Neural progenitor cell (in vitro differentiated cells): ENCODE data around the gene UNC13C. TPM values are rescaled to one million over a fixed set of nuclear protein-coding genes. Genes with fewer than 3 reads are reported as not detected.

ENCODE experiments used
- DNase-seq: peaks from one replicate; pipeline ENCODE4 v3.0.0-alpha.2; 2016; ENCODE audit warnings: low spot score
- H2AFZ ChIP-seq: fragments of 200-600 bp; sonication (generic); replicated peaks from 2 replicates; pipeline ENCODE4 v1.6.1; 2016; ENCODE audit warnings: antibody characterized with exemption
- H3F3A ChIP-seq: fragments of 200-600 bp; sonication (generic); 2 replicates; pipeline ENCODE4 v1.6.1; 2016; ENCODE audit warnings: antibody characterized with exemption, low read depth
- H3K27ac ChIP-seq: fragments of 200-600 bp; sonication (generic); 2 replicates; pipeline ENCODE4 v1.5.1; 2016; ENCODE audit warnings: mild to moderate bottlenecking
- H3K27me3 ChIP-seq: fragments of 200-600 bp; sonication (generic); 2 replicates; pipeline ENCODE4 v1.6.1; 2016; ENCODE audit warnings: mild to moderate bottlenecking, moderate library complexity
- H3K36me3 ChIP-seq: fragments of 200-600 bp; sonication (generic); 2 replicates; pipeline ENCODE4 v1.5.1; 2016
- H3K4me1 ChIP-seq: fragments of 200-600 bp; sonication (generic); 2 replicates; pipeline ENCODE4 v1.6.1; 2016; ENCODE audit warnings: mixed run types
- H3K4me2 ChIP-seq: fragments of 200-600 bp; sonication (generic); 2 replicates; pipeline ENCODE4 v1.6.1; 2016
- H3K4me3 ChIP-seq: fragments of 200-600 bp; sonication (generic); 2 replicates; pipeline ENCODE4 v1.5.1; 2016
- H3K79me2 ChIP-seq: fragments of 200-600 bp; sonication (generic); 2 replicates; pipeline ENCODE4 v1.6.1; 2016; ENCODE audit warnings: low read depth
- H3K9ac ChIP-seq: fragments of 200-600 bp; sonication (generic); 2 replicates; pipeline ENCODE4 v1.6.1; 2016
- H3K9me3 ChIP-seq: fragments of 200-600 bp; sonication (generic); 2 replicates; pipeline ENCODE4 v1.5.1; 2016; ENCODE audit warnings: low read depth
- H4K20me1 ChIP-seq: fragments of 200-600 bp; sonication (generic); 2 replicates; pipeline ENCODE4 v1.6.1; 2016; ENCODE audit warnings: low read depth
- H3K27ac Mint-ChIP-seq: 3 replicates; pipeline ENCODE4 v1.8.0; 2021; ENCODE audit warnings: mixed read lengths
- H3K27me3 Mint-ChIP-seq: 2 replicates; pipeline ENCODE4 v1.8.0; 2022; ENCODE audit warnings: low read depth, mild to moderate bottlenecking, inconsistent platforms, moderate library complexity, mixed read lengths; ENCODE audit not compliant: insufficient read depth
- H3K36me3 Mint-ChIP-seq: 3 replicates; pipeline ENCODE4 v1.8.0; 2021; ENCODE audit warnings: mixed read lengths
- H3K4me1 Mint-ChIP-seq: 3 replicates; pipeline ENCODE4 v1.8.0; 2021; ENCODE audit warnings: mixed read lengths
- H3K4me3 Mint-ChIP-seq: 3 replicates; pipeline ENCODE4 v1.8.0; 2021; ENCODE audit warnings: mild to moderate bottlenecking, moderate library complexity, mixed read lengths
- H3K9me3 Mint-ChIP-seq: 3 replicates; pipeline ENCODE4 v1.8.0; 2020; ENCODE audit warnings: mixed read lengths
- EZH2 ChIP-seq: fragments of 200-600 bp; sonication (generic); IDR thresholded peaks from 2 replicates; pipeline ENCODE4 v1.6.1; 2017; ENCODE audit warnings: antibody characterized with exemption, mild to moderate bottlenecking, moderate library complexity
- EZH2phosphoT487 ChIP-seq: fragments of 200-600 bp; sonication (generic); IDR thresholded peaks from 2 replicates; pipeline ENCODE4 v1.6.1; 2017; ENCODE audit warnings: antibody characterized with exemption
- total RNA-seq: library from RNA; depleted of rRNA; stranded (reverse); fragments of >200 nt; gene quantifications from 2 replicates; pipeline ENCODE4 v1.2.3, GENCODE V29; 2015; ENCODE audit warnings: low replicate concordance
- TF ChIP-seq, protein P1 (sequence below): fragments of 200-600 bp; sonication (generic); IDR thresholded peaks from 2 replicates; pipeline ENCODE4 v1.5.1; 2017; ENCODE audit warnings: antibody characterized with exemption, mild to moderate bottlenecking

The UNC13C gene
- total RNA-seq, 1 donor from 2014 or later: not detected

DNA sequence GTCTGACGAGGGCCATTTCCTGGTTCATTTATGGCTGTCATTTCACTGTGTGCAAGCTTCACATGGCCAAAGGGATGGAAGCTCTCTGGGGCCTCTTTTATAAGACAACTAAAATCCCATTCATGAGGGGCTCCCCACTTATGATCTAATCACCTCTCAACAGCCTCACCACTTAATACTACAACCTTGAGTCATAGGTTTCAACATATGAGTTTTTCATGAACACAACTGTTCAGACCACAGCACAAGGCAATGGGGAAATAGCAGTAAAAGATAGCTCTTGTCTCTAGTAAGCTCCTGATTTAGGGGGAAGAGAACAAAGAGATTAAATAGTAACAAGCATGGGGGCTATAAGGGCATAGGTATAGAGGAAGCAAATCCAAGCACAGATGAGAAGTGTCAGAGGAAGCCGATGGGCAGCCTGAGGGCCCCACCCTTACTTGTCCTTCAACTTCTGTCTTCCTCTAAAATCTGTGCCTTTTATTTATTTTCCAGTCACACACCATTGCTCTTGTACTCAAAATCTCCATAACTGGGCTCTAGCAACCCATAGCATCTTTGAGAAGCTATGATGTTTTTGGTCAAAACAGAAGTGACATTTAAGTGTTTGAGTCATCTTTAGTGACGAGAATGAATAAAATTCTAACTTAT is 329.1 kb downstream of the UNC13C start:
- H3K27ac ChIP-seq: no peak overlapping the region
- peaks cover 30% of the 10 kb centered on the region for H3K9me3 ChIP-seq
- no peaks in the 10 kb centered on the region for H3K27me3 ChIP-seq
- Mint-ChIP-seq H3K27me3 (no peaks in the 10 kb centered on the region), H3K9me3 (no peaks in the 10 kb centered on the region), H3K27ac (no peak overlapping the region), H3K4me3 (no peak overlapping the region), H3K4me1 (peaks cover 7% of the 10 kb centered on the region), H3K36me3 (no peaks in the 10 kb centered on the region)
- no peaks in the 10 kb centered on the region for H3K79me2 ChIP-seq
- H3K4me3 ChIP-seq: no peak overlapping the region
- H3K4me2 ChIP-seq: no peak overlapping the region
- TF ChIP-seq, protein P1, sequence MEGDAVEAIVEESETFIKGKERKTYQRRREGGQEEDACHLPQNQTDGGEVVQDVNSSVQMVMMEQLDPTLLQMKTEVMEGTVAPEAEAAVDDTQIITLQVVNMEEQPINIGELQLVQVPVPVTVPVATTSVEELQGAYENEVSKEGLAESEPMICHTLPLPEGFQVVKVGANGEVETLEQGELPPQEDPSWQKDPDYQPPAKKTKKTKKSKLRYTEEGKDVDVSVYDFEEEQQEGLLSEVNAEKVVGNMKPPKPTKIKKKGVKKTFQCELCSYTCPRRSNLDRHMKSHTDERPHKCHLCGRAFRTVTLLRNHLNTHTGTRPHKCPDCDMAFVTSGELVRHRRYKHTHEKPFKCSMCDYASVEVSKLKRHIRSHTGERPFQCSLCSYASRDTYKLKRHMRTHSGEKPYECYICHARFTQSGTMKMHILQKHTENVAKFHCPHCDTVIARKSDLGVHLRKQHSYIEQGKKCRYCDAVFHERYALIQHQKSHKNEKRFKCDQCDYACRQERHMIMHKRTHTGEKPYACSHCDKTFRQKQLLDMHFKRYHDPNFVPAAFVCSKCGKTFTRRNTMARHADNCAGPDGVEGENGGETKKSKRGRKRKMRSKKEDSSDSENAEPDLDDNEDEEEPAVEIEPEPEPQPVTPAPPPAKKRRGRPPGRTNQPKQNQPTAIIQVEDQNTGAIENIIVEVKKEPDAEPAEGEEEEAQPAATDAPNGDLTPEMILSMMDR: no peak
- TF ChIP-seq EZH2phosphoT487 (no peak), EZH2 (no peak)
- H3K4me1 ChIP-seq: no peaks in the 10 kb centered on the region
- H3K9ac ChIP-seq: no peak overlapping the region
- no peak for DNase-seq
- H4K20me1 ChIP-seq: no peaks in the 10 kb centered on the region
- no peaks in the 10 kb centered on the region for H3F3A ChIP-seq
- H2AFZ ChIP-seq: no peak overlapping the region
- H3K36me3 ChIP-seq: no peaks in the 10 kb centered on the region

DNA sequence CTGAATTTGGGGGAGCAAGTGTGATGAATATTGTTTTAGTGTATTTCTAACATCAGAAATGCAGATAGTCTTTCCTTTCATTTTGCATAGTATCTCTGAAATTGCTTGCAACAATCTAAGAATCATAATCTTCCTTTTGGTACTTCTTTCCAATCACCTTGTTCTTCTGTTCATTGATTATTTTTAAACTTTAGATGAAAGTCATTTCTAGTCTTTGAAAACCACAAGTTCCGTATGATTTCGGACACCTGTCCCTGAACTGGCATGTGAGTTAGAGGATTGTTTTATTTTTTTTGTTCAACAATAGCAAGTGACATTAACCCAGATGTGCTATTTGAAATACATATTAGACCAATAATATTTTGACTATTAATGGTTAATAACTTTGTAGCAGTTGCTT is 329.7 kb downstream of the UNC13C start:
- no peaks in the 10 kb centered on the region for H3F3A ChIP-seq
- H3K79me2 ChIP-seq: no peaks in the 10 kb centered on the region
- no peaks in the 10 kb centered on the region for H4K20me1 ChIP-seq
- no peak overlapping the region for H3K4me3 ChIP-seq
- H3K9ac ChIP-seq: no peak overlapping the region
- Mint-ChIP-seq H3K4me1 (peaks cover 9% of the 10 kb centered on the region), H3K27me3 (no peaks in the 10 kb centered on the region), H3K27ac (no peak overlapping the region), H3K9me3 (no peaks in the 10 kb centered on the region), H3K36me3 (no peaks in the 10 kb centered on the region), H3K4me3 (no peak overlapping the region)
- H2AFZ ChIP-seq: no peak overlapping the region
- DNase-seq: no peak
- no peaks in the 10 kb centered on the region for H3K36me3 ChIP-seq
- H3K27ac ChIP-seq: no peak overlapping the region
- no peaks in the 10 kb centered on the region for H3K4me1 ChIP-seq
- TF ChIP-seq, protein P1: no peak
- no peak overlapping the region for H3K4me2 ChIP-seq
- H3K9me3 ChIP-seq: peaks cover 26% of the 10 kb centered on the region
- no peaks in the 10 kb centered on the region for H3K27me3 ChIP-seq

DNA sequence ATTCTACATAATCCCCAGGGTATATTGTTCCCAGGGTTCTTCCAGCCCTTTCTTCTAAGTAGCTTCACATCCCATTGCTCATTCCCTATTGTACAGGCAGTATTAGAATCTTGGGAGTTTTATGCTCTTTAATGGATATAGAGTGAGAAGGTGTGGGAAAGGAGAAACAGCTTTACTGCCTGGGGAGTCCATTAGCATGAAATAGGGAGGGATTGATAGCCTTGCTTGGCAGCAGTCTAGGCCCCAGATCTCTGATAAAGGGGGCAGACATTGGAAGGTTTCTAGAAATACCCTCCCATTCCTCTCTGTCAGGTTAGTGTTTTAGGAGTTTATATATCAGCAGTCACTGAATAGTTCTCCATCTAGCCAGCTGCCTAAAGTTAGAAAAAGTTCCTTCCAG is 334.3 kb downstream of the UNC13C start:
- Mint-ChIP-seq H3K9me3 (no peaks in the 10 kb centered on the region), H3K27me3 (no peaks in the 10 kb centered on the region), H3K27ac (no peak overlapping the region), H3K4me1 (peaks cover 4% of the 10 kb centered on the region), H3K4me3 (no peak overlapping the region), H3K36me3 (no peaks in the 10 kb centered on the region)
- Histone ChIP-seq H3K36me3 (no peaks in the 10 kb centered on the region), H2AFZ (no peak overlapping the region), H3F3A (no peaks in the 10 kb centered on the region), H3K27me3 (no peaks in the 10 kb centered on the region), H3K4me3 (no peak overlapping the region), H3K27ac (no peak overlapping the region), H3K9me3 (peaks cover 7% of the 10 kb centered on the region), H3K4me2 (no peak overlapping the region), H3K79me2 (no peaks in the 10 kb centered on the region), H4K20me1 (no peaks in the 10 kb centered on the region), H3K4me1 (no peaks in the 10 kb centered on the region), H3K9ac (no peak overlapping the region)
- no peak for TF ChIP-seq EZH2
- no peak for TF ChIP-seq EZH2phosphoT487
- DNase-seq: no peak

DNA sequence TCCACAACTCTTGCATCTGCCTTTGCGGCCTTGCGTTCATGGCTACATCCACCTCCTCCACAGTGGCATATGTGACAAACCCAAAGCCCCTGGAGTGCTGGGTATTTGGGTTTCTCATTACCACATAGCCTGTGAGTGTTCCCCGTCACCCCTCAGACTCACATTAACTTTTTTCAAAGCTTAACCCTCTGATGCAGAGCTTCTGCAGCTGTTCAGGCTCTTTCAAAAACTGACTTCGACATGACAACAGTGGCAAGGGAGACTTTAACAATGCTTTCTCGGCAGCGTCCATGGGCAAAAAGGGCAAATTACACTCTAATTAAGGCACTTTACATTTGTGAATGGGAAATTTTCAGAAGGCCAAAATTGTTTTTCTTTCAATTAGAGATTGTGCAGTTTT is 343.2 kb downstream of the UNC13C start:
- H3K9ac ChIP-seq: no peak overlapping the region
- no peaks in the 10 kb centered on the region for H3K4me1 ChIP-seq
- Mint-ChIP-seq H3K27ac (no peak overlapping the region), H3K27me3 (no peaks in the 10 kb centered on the region), H3K36me3 (no peaks in the 10 kb centered on the region), H3K4me3 (no peak overlapping the region), H3K9me3 (no peaks in the 10 kb centered on the region), H3K4me1 (peaks cover 6% of the 10 kb centered on the region)
- no peak overlapping the region for H3K27ac ChIP-seq
- H3K4me3 ChIP-seq: no peak overlapping the region
- no peaks in the 10 kb centered on the region for H3K36me3 ChIP-seq
- no peak overlapping the region for H2AFZ ChIP-seq
- TF ChIP-seq EZH2phosphoT487 (no peak), EZH2 (no peak)
- TF ChIP-seq, protein P1: no peak
- H3K9me3 ChIP-seq: peaks cover 16% of the 10 kb centered on the region
- no peaks in the 10 kb centered on the region for H3K79me2 ChIP-seq
- H4K20me1 ChIP-seq: no peaks in the 10 kb centered on the region
- no peaks in the 10 kb centered on the region for H3F3A ChIP-seq
- H3K27me3 ChIP-seq: no peaks in the 10 kb centered on the region
- DNase-seq: no peak
- no peak overlapping the region for H3K4me2 ChIP-seq
